CD4-positive, alpha-beta T cell treated with Interleukin-10 for 1 hour (primary cell): Measurements from ENCODE around the gene OCEL1.
"Not testable (repeated sequence)": the region's sequence is repeated elsewhere in the genome, so short reads cannot be mapped to it uniquely, and the experiment has no call there.

Source experiments
- DNase-seq: peaks from one replicate; pipeline ENCODE4 v3.0.0-alpha.2; 2020

The OCEL1 gene

GRCh38 chr19:17266589-17266974 lies 40.6 kb downstream of the OCEL1 start:
- DNase-seq = no peak

DNA sequence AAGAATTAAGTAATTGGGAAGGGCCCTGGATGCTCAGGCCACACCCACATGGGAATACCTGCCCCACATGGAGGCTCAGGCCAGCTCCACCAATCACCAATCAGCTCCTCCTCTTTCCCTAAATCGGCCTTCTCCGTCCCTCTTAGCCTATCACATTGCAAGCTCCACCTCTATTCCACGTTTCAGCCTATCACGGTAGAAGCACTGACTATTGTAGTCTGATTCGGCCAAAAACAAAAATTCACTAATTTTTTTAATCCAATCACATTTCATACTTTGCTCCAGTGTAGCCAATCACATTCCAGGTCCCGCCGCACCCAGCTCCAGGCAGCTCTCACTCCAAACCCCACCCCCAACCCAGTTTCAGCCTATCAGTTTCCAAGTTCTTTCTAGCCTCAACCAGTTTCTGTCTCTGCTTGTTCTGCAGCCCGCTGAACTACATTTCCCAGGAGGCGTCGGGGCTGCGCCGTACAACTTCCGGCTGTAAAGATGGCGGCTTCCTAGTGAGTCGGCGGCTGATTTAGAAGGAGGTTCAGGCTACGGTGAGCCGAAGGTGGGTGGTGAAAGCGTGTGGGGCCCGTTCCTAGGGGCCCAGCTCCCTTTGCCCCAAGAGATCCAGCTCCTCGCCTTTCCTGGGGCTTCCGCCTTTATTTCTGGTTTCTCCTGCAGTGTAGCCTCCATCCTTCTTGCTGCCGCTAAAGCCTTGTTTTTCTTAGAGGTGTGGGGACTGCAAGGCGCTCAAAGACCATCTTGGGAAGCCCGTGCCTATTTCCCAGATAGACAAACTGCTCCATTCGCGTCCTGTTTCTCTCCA lies 41.2 kb downstream of the OCEL1 start, which contains the start of gene BABAM1:
Gene BABAM1 (plus strand): TSS at position 469 of the 814 bp plus-strand sequence. CDS start 1,364 bp downstream, outside the sequence.
- peak; percentile 99 for DNase-seq

DNA sequence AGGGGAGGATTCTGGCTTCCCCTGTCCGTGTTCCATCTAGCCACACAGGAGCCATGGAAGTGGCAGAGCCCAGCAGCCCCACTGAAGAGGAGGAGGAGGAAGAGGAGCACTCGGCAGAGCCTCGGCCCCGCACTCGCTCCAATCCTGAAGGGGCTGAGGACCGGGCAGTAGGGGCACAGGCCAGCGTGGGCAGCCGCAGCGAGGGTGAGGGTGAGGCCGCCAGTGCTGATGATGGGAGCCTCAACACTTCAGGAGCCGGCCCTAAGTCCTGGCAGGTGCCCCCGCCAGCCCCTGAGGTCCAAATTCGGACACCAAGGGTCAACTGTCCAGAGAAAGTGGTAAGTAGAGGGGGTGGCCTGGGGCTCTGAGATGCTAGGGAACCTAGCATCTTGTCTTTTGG lies 42.7 kb downstream of the OCEL1 start:
- no peak for DNase-seq

GRCh38 chr19:17274892-17275291 lies 48.9 kb downstream of the OCEL1 start:
- not testable (repeated sequence) for DNase-seq

GRCh38 chr19:17275441-17276175 lies 49.6 kb downstream of the OCEL1 start:
- DNase-seq = no peak
